ENCODE results near the gene S100A16. TPM values are rescaled to one million over a fixed set of nuclear protein-coding genes. Genes with fewer than 3 reads are reported as not detected.
"Not testable (repeated sequence)": the region's sequence is repeated elsewhere in the genome, so short reads cannot be mapped to it uniquely, and the experiment has no call there.

S100A16 gene
- total RNA-seq, 1 experiment from 2014 or later = not detected

GRCh38 chr1:153575081-153575491 is 37.9 kb downstream of the S100A16 start:
- not testable (repeated sequence) for H3K4me1 ChIP-seq (ENCODE audit: low read length); H3K9me2 ChIP-seq (replicated peaks; ENCODE audit: insufficient read depth, low read length); H2AFZ ChIP-seq (ENCODE audit: low read length); H3K27ac ChIP-seq (ENCODE audit: low read length); H3K9ac ChIP-seq (ENCODE audit: low read length); DNase-seq; H3K4me3 ChIP-seq (ENCODE audit: low read length); H4K20me1 ChIP-seq (ENCODE audit: insufficient read depth, low read depth, low read length); H3K79me2 ChIP-seq (ENCODE audit: low read length); H3K27me3 ChIP-seq (ENCODE audit: low read length); H3K36me3 ChIP-seq (ENCODE audit: insufficient read depth, low read length); H3K9me3 ChIP-seq (ENCODE audit: low read length); H3K4me2 ChIP-seq (ENCODE audit: low read depth, low read length, poor library complexity, severe bottlenecking)

GRCh38 chr1:153573351-153573750 is 39.6 kb downstream of the S100A16 start:
- no peak overlapping the region for H3K4me2 ChIP-seq (ENCODE audit: low read depth, low read length, poor library complexity, severe bottlenecking)
- no peak overlapping the region for H3K4me3 ChIP-seq (ENCODE audit: low read length)
- no peak overlapping the region for H3K9ac ChIP-seq (ENCODE audit: low read length)
- H3K4me1 ChIP-seq (ENCODE audit: low read length) = peaks cover 3% of the 10 kb centered on the region; the same call in 1 of the 2 replicates
- H3K79me2 ChIP-seq (ENCODE audit: low read length) = no peaks in the 10 kb centered on the region
- H3K27me3 ChIP-seq (ENCODE audit: low read length) = no peaks in the 10 kb centered on the region
- H3K27ac ChIP-seq (ENCODE audit: low read length) = no peak overlapping the region
- H2AFZ ChIP-seq (ENCODE audit: low read length) = no peak overlapping the region
- no peaks in the 10 kb centered on the region for H3K9me2 ChIP-seq (replicated peaks; ENCODE audit: insufficient read depth, low read length)
- DNase-seq = no peak
- no peaks in the 10 kb centered on the region for H3K36me3 ChIP-seq (ENCODE audit: insufficient read depth, low read length)
- H4K20me1 ChIP-seq (ENCODE audit: insufficient read depth, low read depth, low read length) = no peaks in the 10 kb centered on the region
- H3K9me3 ChIP-seq (ENCODE audit: low read length) = no peaks in the 10 kb centered on the region

- Histone ChIP-seq H4K20me1 (ENCODE audit: insufficient read depth, low read depth, low read length) (no peaks in the 10 kb centered on the region), H3K36me3 (ENCODE audit: insufficient read depth, low read length) (no peaks in the 10 kb centered on the region), H3K4me2 (ENCODE audit: low read depth, low read length, poor library complexity, severe bottlenecking) (no peak overlapping the region), H3K9me2 (replicated peaks; ENCODE audit: insufficient read depth, low read length) (no peaks in the 10 kb centered on the region), H3K27ac (ENCODE audit: low read length) (no peak overlapping the region), H3K79me2 (ENCODE audit: low read length) (no peaks in the 10 kb centered on the region), H3K4me1 (ENCODE audit: low read length) (peaks cover 3% of the 10 kb centered on the region; the same call in 1 of the 2 replicates), H3K4me3 (ENCODE audit: low read length) (no peak overlapping the region), H3K27me3 (ENCODE audit: low read length) (no peaks in the 10 kb centered on the region), H3K9me3 (ENCODE audit: low read length) (no peaks in the 10 kb centered on the region), H2AFZ (ENCODE audit: low read length) (no peak overlapping the region), H3K9ac (ENCODE audit: low read length) (no peak overlapping the region)
- DNase-seq = peak; percentile 86
Measured at GRCh38 chr1:153572569-153573015, 40.3 kb downstream of the S100A16 start.

- no peaks in the 10 kb centered on the region for H3K79me2 ChIP-seq (ENCODE audit: low read length)
- H3K36me3 ChIP-seq (ENCODE audit: insufficient read depth, low read length) = no peaks in the 10 kb centered on the region
- no peak overlapping the region for H3K4me2 ChIP-seq (ENCODE audit: low read depth, low read length, poor library complexity, severe bottlenecking)
Measured at GRCh38 chr1:153571706-153572105, 41.2 kb downstream of the S100A16 start.

GRCh38 chr1:153570874-153571273 is 42.1 kb downstream of the S100A16 start:
- H3K4me1 ChIP-seq (ENCODE audit: low read length) = peaks cover 3% of the 10 kb centered on the region; the same call in 1 of the 2 replicates
- no peaks in the 10 kb centered on the region for H3K9me2 ChIP-seq (replicated peaks; ENCODE audit: insufficient read depth, low read length)
- H3K27me3 ChIP-seq (ENCODE audit: low read length) = no peaks in the 10 kb centered on the region
- no peak overlapping the region for H3K27ac ChIP-seq (ENCODE audit: low read length)
- no peak overlapping the region for H2AFZ ChIP-seq (ENCODE audit: low read length)
- no peak for DNase-seq
- no peaks in the 10 kb centered on the region for H3K9me3 ChIP-seq (ENCODE audit: low read length)
- no peaks in the 10 kb centered on the region for H3K79me2 ChIP-seq (ENCODE audit: low read length)
- no peak overlapping the region for H3K4me2 ChIP-seq (ENCODE audit: low read depth, low read length, poor library complexity, severe bottlenecking)
- H3K36me3 ChIP-seq (ENCODE audit: insufficient read depth, low read length) = no peaks in the 10 kb centered on the region
- no peaks in the 10 kb centered on the region for H4K20me1 ChIP-seq (ENCODE audit: insufficient read depth, low read depth, low read length)
- no peak overlapping the region for H3K4me3 ChIP-seq (ENCODE audit: low read length)
- no peak overlapping the region for H3K9ac ChIP-seq (ENCODE audit: low read length)

More at GRCh38 chr1:153571706-153572105, 41.2 kb downstream of the S100A16 start:
- no peak for DNase-seq
- no peak overlapping the region for H3K9ac ChIP-seq (ENCODE audit: low read length)
- H3K27me3 ChIP-seq (ENCODE audit: low read length) = no peaks in the 10 kb centered on the region
- H4K20me1 ChIP-seq (ENCODE audit: insufficient read depth, low read depth, low read length) = no peaks in the 10 kb centered on the region
- H3K4me1 ChIP-seq (ENCODE audit: low read length) = peaks cover 3% of the 10 kb centered on the region; the same call in 1 of the 2 replicates
- H2AFZ ChIP-seq (ENCODE audit: low read length) = no peak overlapping the region
- no peak overlapping the region for H3K27ac ChIP-seq (ENCODE audit: low read length)
- H3K4me3 ChIP-seq (ENCODE audit: low read length) = no peak overlapping the region
- H3K9me2 ChIP-seq (replicated peaks; ENCODE audit: insufficient read depth, low read length) = no peaks in the 10 kb centered on the region
- no peaks in the 10 kb centered on the region for H3K9me3 ChIP-seq (ENCODE audit: low read length)

GRCh38 chr1:153569465-153569864 is 43.5 kb downstream of the S100A16 start:
- no peak overlapping the region for H3K27ac ChIP-seq (ENCODE audit: low read length)
- no peaks in the 10 kb centered on the region for H3K9me2 ChIP-seq (replicated peaks; ENCODE audit: insufficient read depth, low read length)
- peak; percentile 27 for DNase-seq
- no peaks in the 10 kb centered on the region for H3K27me3 ChIP-seq (ENCODE audit: low read length)
- H2AFZ ChIP-seq (ENCODE audit: low read length) = no peak overlapping the region
- H3K9ac ChIP-seq (ENCODE audit: low read length) = no peak overlapping the region
- H4K20me1 ChIP-seq (ENCODE audit: insufficient read depth, low read depth, low read length) = no peaks in the 10 kb centered on the region
- H3K4me2 ChIP-seq (ENCODE audit: low read depth, low read length, poor library complexity, severe bottlenecking) = no peak overlapping the region
- H3K4me1 ChIP-seq (ENCODE audit: low read length) = peaks cover 3% of the 10 kb centered on the region; the same call in 1 of the 2 replicates
- H3K4me3 ChIP-seq (ENCODE audit: low read length) = no peak overlapping the region
- no peaks in the 10 kb centered on the region for H3K79me2 ChIP-seq (ENCODE audit: low read length)
- no peaks in the 10 kb centered on the region for H3K36me3 ChIP-seq (ENCODE audit: insufficient read depth, low read length)
- no peaks in the 10 kb centered on the region for H3K9me3 ChIP-seq (ENCODE audit: low read length)

- peak; percentile 87 for DNase-seq
- H3K36me3 ChIP-seq (ENCODE audit: insufficient read depth, low read length) = no peaks in the 10 kb centered on the region
- H2AFZ ChIP-seq (ENCODE audit: low read length) = no peak overlapping the region
- H3K4me2 ChIP-seq (ENCODE audit: low read depth, low read length, poor library complexity, severe bottlenecking) = no peak overlapping the region
- H4K20me1 ChIP-seq (ENCODE audit: insufficient read depth, low read depth, low read length) = no peaks in the 10 kb centered on the region
- peak overlapping the region; percentile 34; the same call in 1 of the 2 replicates for H3K9ac ChIP-seq (ENCODE audit: low read length)
- H3K9me3 ChIP-seq (ENCODE audit: low read length) = no peaks in the 10 kb centered on the region
- no peaks in the 10 kb centered on the region for H3K9me2 ChIP-seq (replicated peaks; ENCODE audit: insufficient read depth, low read length)
- H3K79me2 ChIP-seq (ENCODE audit: low read length) = no peaks in the 10 kb centered on the region
- H3K27ac ChIP-seq (ENCODE audit: low read length) = no peak overlapping the region
- no peak overlapping the region; the same call in 1 of the 2 replicates for H3K4me3 ChIP-seq (ENCODE audit: low read length)
- peaks cover 3% of the 10 kb centered on the region; the same call in 1 of the 2 replicates for H3K4me1 ChIP-seq (ENCODE audit: low read length)
- H3K27me3 ChIP-seq (ENCODE audit: low read length) = no peaks in the 10 kb centered on the region
Measured at GRCh38 chr1:153568367-153569099, 44.4 kb downstream of the S100A16 start.

- H3K4me3 ChIP-seq (ENCODE audit: low read length) = no peak overlapping the region
- H3K79me2 ChIP-seq (ENCODE audit: low read length) = no peaks in the 10 kb centered on the region
- no peaks in the 10 kb centered on the region for H4K20me1 ChIP-seq (ENCODE audit: insufficient read depth, low read depth, low read length)
- peaks cover 3% of the 10 kb centered on the region; the same call in 1 of the 2 replicates for H3K4me1 ChIP-seq (ENCODE audit: low read length)
- no peaks in the 10 kb centered on the region for H3K36me3 ChIP-seq (ENCODE audit: insufficient read depth, low read length)
- no peak overlapping the region for H2AFZ ChIP-seq (ENCODE audit: low read length)
- H3K9me2 ChIP-seq (replicated peaks; ENCODE audit: insufficient read depth, low read length) = no peaks in the 10 kb centered on the region
- no peak overlapping the region for H3K9ac ChIP-seq (ENCODE audit: low read length)
- peak; percentile 39 for DNase-seq
- H3K27ac ChIP-seq (ENCODE audit: low read length) = no peak overlapping the region
- H3K4me2 ChIP-seq (ENCODE audit: low read depth, low read length, poor library complexity, severe bottlenecking) = no peak overlapping the region
- no peaks in the 10 kb centered on the region for H3K27me3 ChIP-seq (ENCODE audit: low read length)
- H3K9me3 ChIP-seq (ENCODE audit: low read length) = no peaks in the 10 kb centered on the region
Measured at GRCh38 chr1:153567621-153568366, 45.1 kb downstream of the S100A16 start.

All from Karpas-422 (cell line).